Nephron (organoid): Measurements from ENCODE around the gene FIGNL1.

ENCODE experiments used
- H3K27ac Mint-ChIP-seq, 3 experiments: 2 replicates each; pipeline ENCODE4 v1.8.0; 2020; ENCODE audit warnings: mixed read lengths in 3 of 3, mild to moderate bottlenecking in 2 of 3, moderate library complexity in 1 of 3
- H3K27me3 Mint-ChIP-seq: 2 replicates; pipeline ENCODE4 v1.8.0; 2021; ENCODE audit warnings: low read depth, mild to moderate bottlenecking, moderate library complexity, mixed read lengths
- H3K36me3 Mint-ChIP-seq: 2 replicates; pipeline ENCODE4 v1.8.0; 2020; ENCODE audit warnings: low read depth, mixed read lengths
- H3K4me1 Mint-ChIP-seq: 2 replicates; pipeline ENCODE4 v1.8.0; 2020; ENCODE audit warnings: mixed read lengths
- H3K4me3 Mint-ChIP-seq, 3 experiments: 2 replicates each; pipeline ENCODE4 v1.8.0; 2020; ENCODE audit warnings: mild to moderate bottlenecking in 3 of 3, mixed read lengths in 3 of 3, moderate library complexity in 2 of 3
- H3K9me3 Mint-ChIP-seq: 2 replicates; pipeline ENCODE4 v1.8.0; 2020; ENCODE audit warnings: mixed read lengths
- TF ChIP-seq, protein P1 (sequence below), 3 experiments: fragments of 200-600 bp; sonication (generic); IDR thresholded peaks; one replicate each; pipeline ENCODE4 v1.5.0; 2021; ENCODE audit warnings: antibody characterized with exemption in 3 of 3; ENCODE audit not compliant: unreplicated experiment in 3 of 3

The FIGNL1 gene

DNA sequence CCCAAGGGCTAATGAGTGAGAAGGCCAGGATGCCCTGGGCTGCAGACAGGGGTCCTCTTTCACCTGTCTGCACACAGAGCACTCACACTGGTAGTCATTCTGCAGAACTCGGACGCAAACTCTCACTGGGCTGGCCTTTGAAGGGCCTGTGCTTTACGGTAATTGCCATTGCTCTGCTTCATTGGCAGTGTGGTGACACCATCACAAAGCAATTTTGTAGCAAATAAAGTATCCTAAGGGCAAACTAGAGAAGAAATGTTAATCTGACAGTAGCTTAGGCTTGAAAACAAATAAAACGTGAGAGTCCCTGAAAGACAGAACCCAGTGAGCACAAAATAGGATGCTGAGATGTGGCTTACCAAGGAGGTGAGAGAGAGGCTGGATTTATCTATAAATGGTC lies 30.6 kb upstream of the FIGNL1 start:
- Mint-ChIP-seq H3K36me3 (no peaks in the 10 kb centered on the region), H3K4me1 (no peaks in the 10 kb centered on the region), H3K4me3 (no peak overlapping the region), H3K9me3 (no peaks in the 10 kb centered on the region), H3K27ac (no peak overlapping the region), H3K27me3 (peaks cover 3% of the 10 kb centered on the region)
- TF ChIP-seq, protein P1, sequence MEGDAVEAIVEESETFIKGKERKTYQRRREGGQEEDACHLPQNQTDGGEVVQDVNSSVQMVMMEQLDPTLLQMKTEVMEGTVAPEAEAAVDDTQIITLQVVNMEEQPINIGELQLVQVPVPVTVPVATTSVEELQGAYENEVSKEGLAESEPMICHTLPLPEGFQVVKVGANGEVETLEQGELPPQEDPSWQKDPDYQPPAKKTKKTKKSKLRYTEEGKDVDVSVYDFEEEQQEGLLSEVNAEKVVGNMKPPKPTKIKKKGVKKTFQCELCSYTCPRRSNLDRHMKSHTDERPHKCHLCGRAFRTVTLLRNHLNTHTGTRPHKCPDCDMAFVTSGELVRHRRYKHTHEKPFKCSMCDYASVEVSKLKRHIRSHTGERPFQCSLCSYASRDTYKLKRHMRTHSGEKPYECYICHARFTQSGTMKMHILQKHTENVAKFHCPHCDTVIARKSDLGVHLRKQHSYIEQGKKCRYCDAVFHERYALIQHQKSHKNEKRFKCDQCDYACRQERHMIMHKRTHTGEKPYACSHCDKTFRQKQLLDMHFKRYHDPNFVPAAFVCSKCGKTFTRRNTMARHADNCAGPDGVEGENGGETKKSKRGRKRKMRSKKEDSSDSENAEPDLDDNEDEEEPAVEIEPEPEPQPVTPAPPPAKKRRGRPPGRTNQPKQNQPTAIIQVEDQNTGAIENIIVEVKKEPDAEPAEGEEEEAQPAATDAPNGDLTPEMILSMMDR (IDR thresholded peaks at IDR 0.05; ENCODE audit: unreplicated experiment in 3 of 3) = no peak

DNA sequence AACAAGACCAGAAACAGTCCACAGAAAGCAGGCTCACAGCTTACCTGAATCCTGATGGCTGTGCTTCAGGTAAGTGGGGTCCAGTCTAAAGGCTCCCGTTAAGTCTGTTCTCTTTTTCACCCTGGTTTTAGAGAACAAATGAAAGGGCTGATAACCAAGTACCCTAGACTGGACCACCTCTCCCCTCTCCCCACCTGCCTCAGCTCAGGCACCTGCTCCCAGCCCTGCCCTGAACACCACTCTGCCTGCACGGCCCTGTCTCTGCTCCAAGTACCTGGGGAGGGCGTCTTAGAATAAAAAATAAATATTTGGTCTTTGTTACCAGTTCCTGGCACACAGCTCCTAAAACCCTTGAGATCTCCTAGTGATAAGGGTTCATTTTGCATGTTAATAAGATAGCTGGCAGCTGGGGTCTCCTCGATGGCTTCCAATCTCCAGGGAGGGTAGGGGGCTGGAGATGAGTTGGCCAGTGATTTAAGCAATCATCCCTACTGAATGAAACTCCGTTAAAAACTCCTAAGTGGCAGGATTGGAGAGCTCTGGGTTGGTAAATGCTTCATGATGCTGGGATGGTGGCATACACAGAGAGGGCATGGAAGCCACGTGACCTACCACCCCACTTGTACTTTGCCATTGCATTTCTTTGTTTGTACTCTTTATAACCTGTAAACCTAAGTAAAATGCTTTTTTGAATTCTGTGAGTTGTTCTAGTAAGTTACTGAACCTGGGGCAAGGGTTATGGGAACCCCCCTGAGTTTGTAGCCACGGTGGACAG lies 29.8 kb upstream of the FIGNL1 start:
- H3K27me3 Mint-ChIP-seq = peaks cover 3% of the 10 kb centered on the region
- no peaks in the 10 kb centered on the region for H3K36me3 Mint-ChIP-seq
- no peaks in the 10 kb centered on the region for H3K4me1 Mint-ChIP-seq
- no peaks in the 10 kb centered on the region for H3K9me3 Mint-ChIP-seq
- no peak overlapping the region for H3K4me3 Mint-ChIP-seq
- no peak overlapping the region for H3K27ac Mint-ChIP-seq
- TF ChIP-seq, protein P1 (IDR thresholded peaks at IDR 0.05; ENCODE audit: unreplicated experiment in 3 of 3) = no peak

DNA sequence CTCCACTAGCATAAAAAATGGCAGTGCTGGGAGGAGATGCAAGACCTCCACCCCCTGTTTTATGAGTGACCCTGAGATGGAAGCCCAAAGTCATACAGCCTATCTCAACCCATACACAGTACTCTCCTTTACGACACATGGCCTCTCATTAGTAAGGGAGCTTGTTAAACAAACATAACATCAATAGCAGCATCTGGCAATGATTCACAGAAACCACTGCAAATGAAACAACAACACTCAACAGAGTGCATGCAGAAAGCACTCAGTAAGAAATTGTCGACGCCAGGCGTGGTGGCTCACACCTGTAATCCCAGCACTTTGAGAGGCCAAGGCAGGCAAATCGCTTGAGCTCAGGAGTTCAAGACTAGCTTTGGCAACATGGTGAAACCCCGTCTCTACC lies 27.5 kb upstream of the FIGNL1 start:
- no peak overlapping the region for H3K27ac Mint-ChIP-seq
- no peaks in the 10 kb centered on the region for H3K4me1 Mint-ChIP-seq
- H3K36me3 Mint-ChIP-seq = no peaks in the 10 kb centered on the region
- H3K9me3 Mint-ChIP-seq = no peaks in the 10 kb centered on the region
- H3K4me3 Mint-ChIP-seq = no peak overlapping the region
- TF ChIP-seq, protein P1 (IDR thresholded peaks at IDR 0.05; ENCODE audit: unreplicated experiment in 3 of 3) = no peak
- H3K27me3 Mint-ChIP-seq = peaks cover 3% of the 10 kb centered on the region

DNA sequence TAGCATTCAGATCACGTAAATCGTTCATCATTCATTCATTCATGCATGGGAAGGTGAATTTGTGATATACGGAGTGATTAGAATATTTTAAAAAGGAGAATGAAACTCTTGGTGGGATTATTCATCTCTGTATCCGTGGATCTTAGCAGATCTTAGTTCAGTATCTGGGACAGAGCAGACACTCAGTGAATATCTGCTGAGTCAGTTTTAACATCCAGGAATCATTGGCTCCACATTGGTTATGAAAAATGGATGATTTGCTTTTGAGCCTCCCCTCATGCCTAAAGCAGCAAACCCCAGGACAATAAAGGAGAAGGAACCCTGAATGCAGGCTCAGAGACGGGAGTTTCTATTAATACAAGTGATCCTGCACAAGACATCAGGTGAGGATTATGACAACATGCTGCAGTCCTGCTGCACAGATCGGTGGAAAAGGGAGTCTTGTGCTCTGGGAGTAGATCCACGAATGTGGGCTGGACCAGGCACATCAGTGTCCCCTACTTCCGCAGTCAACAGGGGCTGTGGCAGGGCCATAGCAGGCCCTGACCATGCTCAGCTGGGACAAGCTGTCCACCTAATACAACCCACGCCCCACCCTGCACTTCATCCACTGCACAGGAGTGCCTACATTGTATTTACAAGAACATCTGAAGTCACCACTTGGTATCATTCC lies 26.9 kb upstream of the FIGNL1 start:
- H3K4me3 Mint-ChIP-seq = no peak overlapping the region
- H3K27ac Mint-ChIP-seq = no peak overlapping the region
- H3K4me1 Mint-ChIP-seq = no peaks in the 10 kb centered on the region
- TF ChIP-seq, protein P1 (IDR thresholded peaks at IDR 0.05; ENCODE audit: unreplicated experiment in 3 of 3) = no peak
- peaks cover 3% of the 10 kb centered on the region for H3K27me3 Mint-ChIP-seq
- no peaks in the 10 kb centered on the region for H3K9me3 Mint-ChIP-seq
- no peaks in the 10 kb centered on the region for H3K36me3 Mint-ChIP-seq

DNA sequence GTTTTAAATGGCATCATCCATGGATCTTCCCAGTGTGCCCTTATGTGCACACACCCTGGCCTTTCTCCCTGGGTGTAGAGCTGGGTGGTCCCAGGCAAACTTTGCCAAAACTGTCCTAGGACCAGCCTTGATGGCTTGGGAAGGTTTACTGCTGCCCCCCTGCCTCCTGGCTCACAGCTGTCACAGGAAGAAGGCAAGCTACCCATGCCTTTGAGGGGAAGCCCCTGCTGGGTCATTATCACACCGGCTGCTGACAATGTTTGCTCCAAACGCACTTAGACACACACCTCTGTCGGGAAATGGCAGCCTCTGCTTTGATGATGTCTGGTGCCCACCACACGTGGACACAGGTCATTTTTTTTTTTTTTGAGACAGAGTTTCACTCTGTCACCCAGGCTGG lies 25.2 kb upstream of the FIGNL1 start:
- Mint-ChIP-seq H3K4me1 (no peaks in the 10 kb centered on the region), H3K9me3 (peaks cover 2% of the 10 kb centered on the region), H3K4me3 (no peak overlapping the region), H3K27ac (no peak overlapping the region), H3K36me3 (no peaks in the 10 kb centered on the region), H3K27me3 (peaks cover 3% of the 10 kb centered on the region)
- TF ChIP-seq, protein P1 (IDR thresholded peaks at IDR 0.05; ENCODE audit: unreplicated experiment in 3 of 3) = no peak
